ENCODE measurements around the gene LTBP1.
"Not testable (repeated sequence)": the region's sequence is repeated elsewhere in the genome, so short reads cannot be mapped to it uniquely, and the experiment has no call there.

The LTBP1 gene

DNA sequence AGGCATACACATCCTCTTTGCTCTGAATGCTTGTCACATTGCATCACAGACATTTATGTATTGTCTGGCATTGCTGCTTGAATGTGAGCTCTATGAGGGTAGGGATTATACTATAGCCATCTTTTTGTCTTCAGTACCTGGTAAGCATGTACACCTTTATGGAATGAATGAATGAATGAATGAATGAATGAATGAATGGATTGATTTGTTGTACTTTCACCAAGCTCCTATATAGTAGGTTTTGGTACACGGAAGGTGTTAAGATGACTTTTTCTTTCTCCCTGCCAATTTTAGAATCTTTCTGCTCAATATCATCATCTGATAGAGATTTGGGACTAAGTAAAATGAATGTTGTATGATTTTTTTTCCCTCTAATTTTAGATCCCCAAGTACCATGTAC is 13.5 kb downstream of the LTBP1 start:
- H3K4me2 ChIP-seq, result no peak overlapping the region
- TF ChIP-seq Cebpa-rat (IDR thresholded peaks at IDR 0.05), result no peak
- no peak overlapping the region for H3K9ac ChIP-seq
- no peaks in the 10 kb centered on the region for H3K27me3 ChIP-seq
- no peaks in the 10 kb centered on the region for H4K20me1 ChIP-seq
- no peaks in the 10 kb centered on the region for H3K9me3 ChIP-seq
- no peaks in the 10 kb centered on the region for H3K36me3 ChIP-seq
- no peak overlapping the region for H3K4me3 ChIP-seq
- H3K27ac ChIP-seq, result no peak overlapping the region
- peaks cover 9% of the 10 kb centered on the region for H3K4me1 ChIP-seq

DNA sequence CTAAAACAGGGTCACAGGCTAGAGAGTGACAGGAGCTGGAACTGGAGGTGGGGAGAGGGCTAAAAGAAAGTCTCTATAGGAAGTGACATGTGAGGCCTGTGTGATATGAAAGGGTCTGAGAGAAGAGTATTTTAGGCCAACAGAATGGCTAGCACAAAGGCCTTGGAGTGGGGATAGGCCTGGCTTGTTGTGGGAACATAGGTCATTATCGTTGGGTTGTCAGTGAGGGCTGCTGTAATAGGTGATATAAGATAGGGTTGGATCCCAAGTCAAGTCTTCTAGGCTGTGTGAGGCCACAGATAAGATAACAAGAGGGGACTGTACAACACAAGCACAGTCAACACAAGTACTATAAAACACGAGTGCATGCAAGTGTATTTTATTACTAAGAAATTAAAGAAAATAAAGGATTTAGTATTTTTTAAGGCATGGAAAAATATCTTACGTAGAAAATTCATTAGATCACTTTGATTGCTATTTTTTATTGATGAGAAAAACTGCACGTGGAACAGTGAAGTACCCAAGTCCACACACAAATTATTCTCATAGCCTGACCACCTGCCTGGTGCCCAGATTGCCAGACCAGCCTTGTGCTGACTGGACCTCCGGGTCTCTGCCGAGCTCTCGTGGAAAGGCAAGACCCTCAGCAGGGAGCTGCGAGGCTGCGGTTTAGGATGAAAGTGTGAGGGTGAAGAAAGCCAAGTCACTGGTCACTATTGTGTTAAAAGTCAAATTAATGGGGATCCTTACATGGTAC is 14.1 kb downstream of the LTBP1 start:
- Histone ChIP-seq H3K4me1 (peaks cover 9% of the 10 kb centered on the region), H3K9ac (no peak overlapping the region), H3K9me3 (no peaks in the 10 kb centered on the region), H3K4me2 (no peak overlapping the region), H3K27ac (no peak overlapping the region), H3K27me3 (no peaks in the 10 kb centered on the region), H3K4me3 (no peak overlapping the region), H4K20me1 (no peaks in the 10 kb centered on the region), H3K36me3 (no peaks in the 10 kb centered on the region)
- no peak for TF ChIP-seq Cebpa-rat (IDR thresholded peaks at IDR 0.05)

DNA sequence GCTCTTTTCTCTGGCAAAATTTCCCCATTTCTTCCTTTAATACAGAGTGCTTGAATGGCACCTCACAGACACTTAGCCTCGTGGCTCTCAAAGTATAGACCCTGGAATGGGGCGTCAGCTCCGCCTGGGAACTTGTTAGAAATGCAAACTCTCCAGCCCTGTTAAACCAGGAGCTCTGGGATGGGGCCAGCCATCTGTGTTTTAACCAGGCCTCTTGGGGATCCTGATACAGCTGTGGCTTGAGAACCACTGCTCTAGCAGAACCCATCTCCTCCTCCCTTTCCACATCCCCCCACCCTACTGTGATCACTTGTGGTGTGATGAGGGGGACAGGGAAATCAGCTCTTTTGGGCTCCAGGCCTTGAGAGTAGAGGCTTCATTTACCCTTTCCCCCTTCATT is 15.9 kb downstream of the LTBP1 start:
- Histone ChIP-seq H3K9me3 (no peaks in the 10 kb centered on the region), H3K9ac (no peak overlapping the region), H3K4me1 (peaks cover 9% of the 10 kb centered on the region), H3K27ac (no peak overlapping the region), H4K20me1 (no peaks in the 10 kb centered on the region), H3K27me3 (no peaks in the 10 kb centered on the region), H3K4me3 (no peak overlapping the region), H3K4me2 (peak overlapping the region; percentile 15; the same call in 1 of the 2 replicates), H3K36me3 (no peaks in the 10 kb centered on the region)
- no peak for TF ChIP-seq Cebpa-rat (IDR thresholded peaks at IDR 0.05)

DNA sequence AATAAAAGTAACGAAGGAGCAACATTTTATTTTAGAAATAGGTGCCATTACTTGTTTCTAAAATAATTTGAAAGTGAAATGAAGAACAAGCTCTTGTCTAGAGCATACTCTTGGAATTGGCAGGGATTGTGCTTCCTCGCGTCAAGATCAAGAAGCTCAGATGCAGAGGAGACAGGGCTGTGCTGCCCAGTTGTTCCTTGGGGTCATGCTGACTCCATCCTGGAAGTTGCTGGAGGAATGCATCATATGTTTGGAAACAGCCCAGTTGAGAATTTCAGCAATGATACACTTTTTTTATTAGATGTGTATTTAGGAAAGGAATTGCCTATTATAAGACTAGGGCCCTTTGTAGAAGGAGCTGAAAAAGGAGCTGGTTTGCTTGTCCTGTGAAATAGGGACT is 17.2 kb downstream of the LTBP1 start:
- Histone ChIP-seq H3K27ac (no peak overlapping the region), H3K4me2 (no peak overlapping the region), H3K9ac (no peak overlapping the region), H3K36me3 (no peaks in the 10 kb centered on the region), H3K9me3 (no peaks in the 10 kb centered on the region), H3K4me3 (no peak overlapping the region), H3K4me1 (peaks cover 9% of the 10 kb centered on the region), H4K20me1 (no peaks in the 10 kb centered on the region), H3K27me3 (no peaks in the 10 kb centered on the region)
- no peak for TF ChIP-seq Cebpa-rat (IDR thresholded peaks at IDR 0.05)

DNA sequence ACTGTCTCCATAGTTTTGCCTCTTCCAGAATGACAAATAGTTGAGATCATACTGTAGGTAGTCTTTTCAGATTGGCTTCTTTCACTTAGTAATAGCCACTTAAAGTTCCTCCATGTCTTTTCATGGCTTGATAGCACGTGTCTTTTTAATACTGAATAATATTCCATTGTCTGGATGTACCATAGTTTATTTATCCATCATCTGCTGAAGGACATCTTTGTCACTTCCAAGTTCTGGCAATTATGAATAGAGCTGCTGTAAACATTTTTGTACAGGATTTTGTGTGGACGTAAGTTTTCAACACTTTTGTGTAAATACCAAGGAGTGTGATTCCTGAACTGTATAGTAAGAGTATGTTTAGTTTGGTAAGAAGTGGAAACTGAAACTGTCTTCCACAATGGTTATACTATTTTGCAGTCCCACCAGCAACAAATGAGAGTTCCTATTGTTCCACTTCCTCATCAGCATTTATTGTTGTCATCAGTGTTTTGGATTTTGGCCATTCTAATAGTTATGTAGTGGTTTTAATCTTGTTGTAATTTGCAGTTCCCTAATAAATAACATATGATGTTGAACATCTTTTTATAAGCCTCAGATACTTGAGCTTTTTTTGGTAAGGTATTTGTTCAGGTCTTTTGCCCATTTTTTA is 18.9 kb downstream of the LTBP1 start:
- no peak overlapping the region for H3K27ac ChIP-seq
- TF ChIP-seq Cebpa-rat (IDR thresholded peaks at IDR 0.05), result no peak
- H3K36me3 ChIP-seq, result no peaks in the 10 kb centered on the region
- no peak overlapping the region for H3K4me2 ChIP-seq
- no peaks in the 10 kb centered on the region for H3K9me3 ChIP-seq
- H3K4me3 ChIP-seq, result no peak overlapping the region
- H3K27me3 ChIP-seq, result no peaks in the 10 kb centered on the region
- H3K4me1 ChIP-seq, result peaks cover 9% of the 10 kb centered on the region
- no peak overlapping the region for H3K9ac ChIP-seq
- H4K20me1 ChIP-seq, result no peaks in the 10 kb centered on the region

DNA sequence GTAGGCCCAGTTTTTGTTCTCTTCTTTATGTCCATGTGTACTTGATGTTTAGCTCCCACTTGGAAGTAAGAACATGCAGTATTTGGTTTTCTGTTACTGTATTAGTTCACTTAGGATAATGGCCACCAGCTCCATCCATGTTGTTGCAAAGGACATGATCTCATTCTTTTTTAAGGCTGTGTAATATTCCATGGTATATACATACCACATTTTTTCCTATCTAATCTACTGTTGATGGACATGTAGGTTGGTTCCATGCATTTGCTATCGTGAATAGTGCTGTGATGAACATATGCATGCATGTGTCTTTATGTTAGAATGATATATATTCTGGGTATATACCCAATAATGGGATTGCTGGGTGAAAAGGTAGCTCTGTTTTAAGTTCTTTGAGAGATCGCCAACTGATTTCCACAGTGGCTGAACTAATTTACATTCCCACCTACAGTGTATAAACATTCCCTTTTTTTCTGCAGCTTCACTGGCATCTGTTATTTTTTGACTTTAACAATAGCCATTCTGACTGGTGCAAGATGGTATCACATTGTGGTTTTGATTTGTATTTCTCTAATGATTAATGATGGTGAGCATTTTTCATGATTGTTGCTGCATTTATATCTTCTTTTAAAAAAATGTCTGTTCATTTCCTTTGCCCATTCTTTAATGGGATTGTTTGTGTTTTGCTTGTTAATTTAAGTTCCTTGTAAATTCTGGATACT is 22.9 kb downstream of the LTBP1 start:
- no peak overlapping the region for H3K27ac ChIP-seq
- H3K36me3 ChIP-seq, result no peaks in the 10 kb centered on the region
- no peaks in the 10 kb centered on the region for H3K27me3 ChIP-seq
- TF ChIP-seq Cebpa-rat (IDR thresholded peaks at IDR 0.05), result no peak
- H3K4me3 ChIP-seq, result no peak overlapping the region
- H3K4me2 ChIP-seq, result no peak overlapping the region
- no peak overlapping the region for H3K9ac ChIP-seq
- peaks cover 23% of the 10 kb centered on the region for H3K9me3 ChIP-seq
- H4K20me1 ChIP-seq, result no peaks in the 10 kb centered on the region
- H3K4me1 ChIP-seq, result peaks cover 8% of the 10 kb centered on the region

DNA sequence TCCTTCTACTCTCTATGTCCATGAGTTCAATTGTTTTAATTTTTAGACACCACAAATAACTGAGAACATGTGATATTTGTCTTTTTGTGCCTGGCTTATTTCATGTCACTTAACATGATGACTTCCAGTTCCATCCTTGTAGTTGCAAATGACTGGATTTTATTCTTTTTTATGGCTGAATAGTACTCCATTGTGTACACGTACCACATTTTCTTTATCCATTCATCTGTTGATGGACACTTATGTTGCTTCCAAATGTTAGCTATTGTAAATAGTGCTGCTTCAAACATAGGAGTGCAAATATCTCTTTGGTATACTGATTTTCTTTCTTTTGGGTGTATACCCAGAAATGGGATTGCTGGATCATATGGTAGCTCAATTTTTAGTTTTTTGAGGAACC is 27.0 kb downstream of the LTBP1 start:
- peaks cover 50% of the 10 kb centered on the region for H3K9me3 ChIP-seq
- H4K20me1 ChIP-seq, H3K27ac ChIP-seq, H3K36me3 ChIP-seq, H3K4me2 ChIP-seq, H3K4me1 ChIP-seq, H3K27me3 ChIP-seq, H3K4me3 ChIP-seq, H3K9ac ChIP-seq: not testable (repeated sequence)

DNA sequence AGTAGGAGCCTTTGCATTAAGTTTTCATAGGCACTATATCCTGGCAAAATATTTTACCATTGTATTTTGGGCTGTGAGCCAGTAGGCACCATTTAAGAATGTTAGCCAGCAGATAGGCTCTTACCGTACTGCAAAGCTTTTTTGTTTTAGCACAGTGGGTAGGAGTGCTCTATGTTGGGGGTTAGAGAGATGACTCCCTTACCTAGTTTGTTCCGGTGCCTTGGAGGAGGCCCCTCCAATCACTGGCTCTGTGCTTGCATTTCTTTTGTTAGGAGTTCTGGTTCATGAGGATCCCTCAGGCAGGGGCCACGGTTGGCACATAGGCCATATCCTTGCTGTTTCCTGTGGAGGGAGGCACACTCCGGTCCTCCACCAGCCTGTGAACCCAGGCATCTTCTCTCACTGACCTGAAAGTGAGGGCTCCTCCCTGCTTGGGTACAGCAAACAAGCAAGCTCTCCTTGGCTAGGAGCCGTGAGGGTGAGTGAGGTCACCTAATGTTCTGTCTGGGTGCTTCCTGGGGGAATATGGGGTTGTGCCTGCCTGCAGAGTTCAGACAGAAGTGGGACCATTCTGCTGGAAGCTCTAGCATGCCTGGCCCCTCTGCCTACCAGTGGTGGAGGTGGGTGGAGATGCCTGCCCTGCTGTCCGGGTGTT is 29.8 kb downstream of the LTBP1 start:
- Histone ChIP-seq H3K4me1 (peaks cover 8% of the 10 kb centered on the region), H3K4me3 (no peak overlapping the region), H3K36me3 (no peaks in the 10 kb centered on the region), H3K4me2 (no peak overlapping the region), H3K27ac (no peak overlapping the region), H4K20me1 (no peaks in the 10 kb centered on the region), H3K27me3 (no peaks in the 10 kb centered on the region), H3K9ac (no peak overlapping the region), H3K9me3 (peaks cover 59% of the 10 kb centered on the region)
- no peak for TF ChIP-seq Cebpa-rat (IDR thresholded peaks at IDR 0.05)

DNA sequence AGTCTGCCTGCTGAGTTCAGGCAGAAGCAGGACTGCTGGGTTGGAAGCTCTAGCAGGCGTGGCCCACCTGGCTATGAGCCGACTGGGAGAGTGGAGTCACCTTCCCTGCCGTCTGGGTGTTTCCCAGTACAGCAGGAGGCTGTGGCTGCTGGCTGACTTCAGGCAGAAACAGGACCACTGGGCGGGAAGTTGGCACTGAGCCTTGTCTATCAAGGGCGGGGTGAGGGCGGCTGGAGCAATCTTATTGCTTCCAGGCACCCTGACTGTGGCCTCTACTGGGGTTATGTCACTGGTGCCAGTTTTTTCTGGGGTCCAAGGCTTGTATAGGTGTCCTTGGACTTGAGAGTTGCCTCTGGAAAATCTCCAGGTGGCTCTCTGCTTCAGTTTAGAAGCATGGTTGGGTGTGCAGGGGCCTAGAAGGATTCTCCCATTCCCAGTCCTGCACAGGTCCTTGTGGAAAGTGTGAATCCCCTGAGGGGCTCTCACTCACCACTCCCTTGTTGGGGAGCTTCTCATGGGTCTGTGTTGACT is 30.5 kb downstream of the LTBP1 start:
- no peaks in the 10 kb centered on the region for H4K20me1 ChIP-seq
- H3K9me3 ChIP-seq, result peaks cover 66% of the 10 kb centered on the region
- H3K4me2 ChIP-seq, result no peak overlapping the region
- no peaks in the 10 kb centered on the region for H3K27me3 ChIP-seq
- H3K27ac ChIP-seq, result no peak overlapping the region
- H3K4me1 ChIP-seq, result peaks cover 4% of the 10 kb centered on the region
- no peak overlapping the region for H3K4me3 ChIP-seq
- no peak overlapping the region for H3K9ac ChIP-seq
- no peaks in the 10 kb centered on the region for H3K36me3 ChIP-seq
- TF ChIP-seq Cebpa-rat (IDR thresholded peaks at IDR 0.05), result no peak

All from BLaER1 (cell line).